ENCODE data around the gene CRYBG1.

Gene CRYBG1

GRCh38 chr6:106430466-106430865, 69.9 kb downstream of the CRYBG1 start:
- no peak for DNase-seq

- no peak for DNase-seq
Measured at GRCh38 chr6:106431405-106431804, 70.9 kb downstream of the CRYBG1 start.

GRCh38 chr6:106431972-106432371, 71.5 kb downstream of the CRYBG1 start:
- DNase-seq, result no peak

GRCh38 chr6:106434530-106434929, 74.0 kb downstream of the CRYBG1 start:
- DNase-seq, result no peak

GRCh38 chr6:106439459-106439858, 78.9 kb downstream of the CRYBG1 start:
- DNase-seq, result no peak

GRCh38 chr6:106440546-106440945, 80.0 kb downstream of the CRYBG1 start:
- no peak for DNase-seq

- no peak for DNase-seq
Measured at GRCh38 chr6:106442395-106442794, 81.9 kb downstream of the CRYBG1 start.

- DNase-seq, result peak; percentile 64
Measured at GRCh38 chr6:106444777-106445507, 84.4 kb downstream of the CRYBG1 start.

GRCh38 chr6:106445508-106445878, 85.0 kb downstream of the CRYBG1 start:
- DNase-seq, result no peak

GRCh38 chr6:106446287-106446885, 85.9 kb downstream of the CRYBG1 start:
- DNase-seq, result no peak

- DNase-seq, result no peak
Measured at GRCh38 chr6:106446983-106447382, 86.5 kb downstream of the CRYBG1 start.

- no peak for DNase-seq
Measured at GRCh38 chr6:106448000-106448426, 87.5 kb downstream of the CRYBG1 start.

- DNase-seq, result no peak
Measured at GRCh38 chr6:106450653-106451052, 90.1 kb downstream of the CRYBG1 start.

GRCh38 chr6:106451439-106451838, 90.9 kb downstream of the CRYBG1 start:
- no peak for DNase-seq

GRCh38 chr6:106452628-106453027, 92.1 kb downstream of the CRYBG1 start:
- no peak for DNase-seq

GRCh38 chr6:106453756-106454367, 93.3 kb downstream of the CRYBG1 start:
- DNase-seq, result no peak

- DNase-seq, result no peak
Measured at GRCh38 chr6:106456756-106457155, 96.2 kb downstream of the CRYBG1 start.

GRCh38 chr6:106458021-106458986, 97.8 kb downstream of the CRYBG1 start:
- no peak for DNase-seq

- DNase-seq, result no peak
Measured at GRCh38 chr6:106460481-106460880, 100.0 kb downstream of the CRYBG1 start.

GRCh38 chr6:106461084-106461483, 100.6 kb downstream of the CRYBG1 start:
- DNase-seq, result no peak

GRCh38 chr6:106462923-106463557, 102.5 kb downstream of the CRYBG1 start:
- no peak for DNase-seq

- no peak for DNase-seq
Measured at GRCh38 chr6:106466211-106466610, 105.7 kb downstream of the CRYBG1 start.

- DNase-seq, result no peak
Measured at GRCh38 chr6:106468935-106469334, 108.4 kb downstream of the CRYBG1 start.

All from NCI-H1092 treated with DMSO at 0.1 percent for 48 hours (cell line).